OCI-LY7 (cell line): Measurements from ENCODE around the gene FMNL2. TPM values are rescaled to one million over a fixed set of nuclear protein-coding genes. Genes with fewer than 3 reads are reported as not detected.

Experiments used
- BruUV-seq: library from RNA; stranded (reverse); fragments of 400-500 nt; replicated peaks from 2 replicates; lab custom pipeline; 2021; lab: Mats Ljungman, UMichigan
- CTCF ChIA-PET: fragments of 300-600 bp; sonication (Branson Sonifier 250); formaldehyde crosslinking; loops from one replicate; lab custom pipeline; 2022; ENCODE audit warnings: antibody characterized with exemption; ENCODE audit not compliant: unreplicated experiment; lab: Charles Lee
- POLR2A ChIA-PET: fragments of 300-600 bp; sonication (Branson Sonifier 250); formaldehyde crosslinking; loops from one replicate; lab custom pipeline; 2022; ENCODE audit warnings: antibody characterized with exemption; lab: Charles Lee
- DNase-seq: peaks from one replicate; pipeline ENCODE4 v3.0.0-alpha.2; 2015; ENCODE audit warnings: low spot score
- H2AFZ ChIP-seq: fragments of 200-600 bp; sonication (generic), shearing (Covaris generic); 2 replicates; pipeline ENCODE4 v1.6.1; 2014; ENCODE audit warnings: mild to moderate bottlenecking, antibody characterized with exemption, low read length, moderate library complexity
- H3K27ac ChIP-seq: fragments of 200-600 bp; sonication (generic); 2 replicates; pipeline ENCODE4 v1.5.1; 2014; ENCODE audit warnings: mixed run types, low read depth, mild to moderate bottlenecking, moderate library complexity, low read length, inconsistent platforms; ENCODE audit not compliant: poor library complexity, severe bottlenecking
- H3K36me3 ChIP-seq: fragments of 200-600 bp; sonication (generic); 2 replicates; pipeline ENCODE4 v1.6.1; 2014; ENCODE audit warnings: mild to moderate bottlenecking, antibody characterized with exemption, low read length, moderate library complexity, mixed read lengths; ENCODE audit not compliant: insufficient read depth
- H3K4me1 ChIP-seq: fragments of 200-600 bp; sonication (generic); 2 replicates; pipeline ENCODE4 v1.5.1; 2014; ENCODE audit warnings: mild to moderate bottlenecking, low read length; ENCODE audit not compliant: insufficient read depth, poor library complexity, severe bottlenecking
- H3K4me2 ChIP-seq: fragments of 200-600 bp; sonication (generic); 2 replicates; pipeline ENCODE4 v1.6.1; 2014; ENCODE audit warnings: mild to moderate bottlenecking, low read length
- H3K4me3 ChIP-seq: fragments of 200-600 bp; sonication (generic); 2 replicates; pipeline ENCODE4 v1.5.1; 2014; ENCODE audit warnings: mild to moderate bottlenecking, low read depth, low read length; ENCODE audit not compliant: poor library complexity, severe bottlenecking
- H3K79me2 ChIP-seq: fragments of 200-600 bp; sonication (generic); 2 replicates; pipeline ENCODE4 v1.6.1; 2016; ENCODE audit warnings: low read depth, mild to moderate bottlenecking, low read length, moderate library complexity, mixed read lengths; ENCODE audit not compliant: insufficient read depth
- H3K9me2 ChIP-seq: fragments of 200-600 bp; sonication (generic); 2 replicates; pipeline ENCODE4 v1.6.1; 2016; ENCODE audit warnings: mild to moderate bottlenecking, low read length, mixed read lengths; ENCODE audit not compliant: insufficient read depth
- H3K9me3 ChIP-seq: fragments of 200-600 bp; sonication (generic); 2 replicates; pipeline ENCODE4 v1.6.1; 2014; ENCODE audit warnings: mild to moderate bottlenecking, mixed run types, low read length, mixed read lengths
- H4K20me1 ChIP-seq: fragments of 200-600 bp; sonication (generic); 2 replicates; pipeline ENCODE4 v1.6.1; 2014; ENCODE audit warnings: mild to moderate bottlenecking, antibody characterized with exemption, low read length, moderate library complexity, mixed read lengths; ENCODE audit not compliant: insufficient read depth
- CTCF ChIP-seq: fragments of 200-600 bp; sonication (generic); conservative IDR thresholded peaks from 2 replicates; pipeline ENCODE4 v1.5.1; 2014; ENCODE audit warnings: mild to moderate bottlenecking, antibody characterized with exemption, low read length, moderate library complexity, mixed read lengths
- EZH2phosphoT487 ChIP-seq: fragments of 200-600 bp; sonication (generic); IDR thresholded peaks from 2 replicates; pipeline ENCODE4 v1.6.1; 2018; ENCODE audit warnings: low read depth, borderline replicate concordance, mild to moderate bottlenecking, mixed run types, antibody characterized with exemption, low read length, moderate library complexity, mixed read lengths
- intact Hi-C: fragments of 100-400 bp; cut with micrococcal nuclease; formaldehyde crosslinking; loops from one replicate; pipeline ENCODE4 v1.10.0; 2022; ENCODE audit not compliant: unreplicated experiment
- total RNA-seq, 2 experiments: library from RNA; depleted of rRNA in 1 of 2; stranded (reverse); fragments of >200 nt in 1 of 2; shearing (Covaris generic) in 1 of 2; gene quantifications; 2 replicates each; pipeline ENCODE4 v1.2.3, GENCODE V29; 2014 to 2022

Gene FMNL2
- total RNA-seq, 2 experiments from 2014 or later = 0.03 to 0.21 TPM

- Histone ChIP-seq H3K4me3 (no peak overlapping the region), H4K20me1 (no peaks in the 10 kb centered on the region), H3K36me3 (no peaks in the 10 kb centered on the region), H3K79me2 (no peaks in the 10 kb centered on the region), H3K4me2 (no peak overlapping the region), H2AFZ (no peak overlapping the region), H3K9me3 (no peaks in the 10 kb centered on the region), H3K9me2 (no peaks in the 10 kb centered on the region), H3K4me1 (no peaks in the 10 kb centered on the region), H3K27ac (no peak overlapping the region)
- intact Hi-C loops = no loop called here
- BruUV-seq = no TSS peak
- ChIA-PET CTCF (no interaction called here), POLR2A (interaction anchor here (0.6 kb wide), 1 partner anchor 27 kb away, joined by 8 read pairs; no protein-coding TSS in a partner anchor)
- TF ChIP-seq EZH2phosphoT487 (no peak), CTCF (no peak)
- DNase-seq = no peak
These were observed 24.8 kb downstream of the FMNL2 start for GRCh38 chr2:152359573-152360363.

GRCh38 chr2:152363936-152364335 is 29.0 kb downstream of the FMNL2 start:
- TF ChIP-seq EZH2phosphoT487 = no peak
- no peak for TF ChIP-seq CTCF
- CTCF ChIA-PET = no interaction called here
- no TSS peak for BruUV-seq

More at GRCh38 chr2:152363936-152364335, 29.0 kb downstream of the FMNL2 start:
- POLR2A ChIA-PET = no interaction called here
- H3K79me2 ChIP-seq = no peaks in the 10 kb centered on the region
- H3K4me3 ChIP-seq = no peak overlapping the region
- no peaks in the 10 kb centered on the region for H3K9me2 ChIP-seq
- H3K9me3 ChIP-seq = no peaks in the 10 kb centered on the region
- H3K36me3 ChIP-seq = no peaks in the 10 kb centered on the region
- H4K20me1 ChIP-seq = no peaks in the 10 kb centered on the region
- H3K4me1 ChIP-seq = no peaks in the 10 kb centered on the region
- no peak for DNase-seq
- no peak overlapping the region for H3K27ac ChIP-seq
- intact Hi-C loops = no loop called here
- no peak overlapping the region for H3K4me2 ChIP-seq
- H2AFZ ChIP-seq = no peak overlapping the region
